ENCODE results near the gene P4HA3.

Gene P4HA3

DNA sequence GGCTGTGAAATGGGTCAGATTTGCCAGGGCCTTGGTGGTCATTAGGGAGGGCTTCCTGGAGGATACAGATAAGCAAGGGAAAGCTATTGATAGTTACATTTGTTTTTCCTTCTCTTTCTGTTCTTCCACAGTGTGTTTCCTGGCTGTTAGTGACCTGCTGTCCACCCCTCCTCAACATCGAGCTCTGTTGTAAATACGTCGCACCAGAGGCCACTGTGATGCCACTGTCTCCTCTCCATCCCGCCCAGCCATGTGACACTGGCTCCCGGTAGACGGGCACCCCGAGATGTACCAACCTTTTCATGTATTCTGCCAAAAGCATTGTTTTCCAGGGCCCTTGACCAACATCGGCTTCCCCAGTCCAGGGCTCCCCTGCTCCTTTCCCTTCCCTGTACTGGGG is 58.1 kb downstream of the P4HA3 start:
- Histone ChIP-seq H3K27me3 (ENCODE audit: control insufficient read depth, low read length) (no peaks in the 10 kb centered on the region), H3K4me1 (ENCODE audit: control insufficient read depth, low read length) (no peaks in the 10 kb centered on the region), H3F3A (ENCODE audit: control insufficient read depth, insufficient read depth) (0 out of 2 replicates have a peak, but pooled peaks cover 3% of the 10 kb centered on the region), H3K4me3 (ENCODE audit: low read length) (no peak overlapping the region), H3K9me2 (replicated peaks; ENCODE audit: control insufficient read depth, low read length) (no peaks in the 10 kb centered on the region), H3K36me3 (ENCODE audit: control insufficient read depth, low read length) (peaks cover 39% of the 10 kb centered on the region), H3K27ac (ENCODE audit: low read depth, low read length) (no peak overlapping the region), H3K9me3 (ENCODE audit: control insufficient read depth, insufficient read depth, low read length) (no peaks in the 10 kb centered on the region), H3K4me2 (ENCODE audit: low read length) (no peak overlapping the region), H3K79me2 (ENCODE audit: control insufficient read depth, low read length) (no peaks in the 10 kb centered on the region), H4K20me1 (ENCODE audit: control insufficient read depth, insufficient read depth, low read depth, low read length) (no peaks in the 10 kb centered on the region)
- TF ChIP-seq, protein P1, sequence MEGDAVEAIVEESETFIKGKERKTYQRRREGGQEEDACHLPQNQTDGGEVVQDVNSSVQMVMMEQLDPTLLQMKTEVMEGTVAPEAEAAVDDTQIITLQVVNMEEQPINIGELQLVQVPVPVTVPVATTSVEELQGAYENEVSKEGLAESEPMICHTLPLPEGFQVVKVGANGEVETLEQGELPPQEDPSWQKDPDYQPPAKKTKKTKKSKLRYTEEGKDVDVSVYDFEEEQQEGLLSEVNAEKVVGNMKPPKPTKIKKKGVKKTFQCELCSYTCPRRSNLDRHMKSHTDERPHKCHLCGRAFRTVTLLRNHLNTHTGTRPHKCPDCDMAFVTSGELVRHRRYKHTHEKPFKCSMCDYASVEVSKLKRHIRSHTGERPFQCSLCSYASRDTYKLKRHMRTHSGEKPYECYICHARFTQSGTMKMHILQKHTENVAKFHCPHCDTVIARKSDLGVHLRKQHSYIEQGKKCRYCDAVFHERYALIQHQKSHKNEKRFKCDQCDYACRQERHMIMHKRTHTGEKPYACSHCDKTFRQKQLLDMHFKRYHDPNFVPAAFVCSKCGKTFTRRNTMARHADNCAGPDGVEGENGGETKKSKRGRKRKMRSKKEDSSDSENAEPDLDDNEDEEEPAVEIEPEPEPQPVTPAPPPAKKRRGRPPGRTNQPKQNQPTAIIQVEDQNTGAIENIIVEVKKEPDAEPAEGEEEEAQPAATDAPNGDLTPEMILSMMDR (IDR thresholded peaks at IDR 0.05; ENCODE audit: low read depth, low read length, poor library complexity, severe bottlenecking) = no peak
- no peak for TF ChIP-seq EZH2phosphoT487 (IDR thresholded peaks at IDR 0.05; ENCODE audit: borderline replicate concordance, low read length)

DNA sequence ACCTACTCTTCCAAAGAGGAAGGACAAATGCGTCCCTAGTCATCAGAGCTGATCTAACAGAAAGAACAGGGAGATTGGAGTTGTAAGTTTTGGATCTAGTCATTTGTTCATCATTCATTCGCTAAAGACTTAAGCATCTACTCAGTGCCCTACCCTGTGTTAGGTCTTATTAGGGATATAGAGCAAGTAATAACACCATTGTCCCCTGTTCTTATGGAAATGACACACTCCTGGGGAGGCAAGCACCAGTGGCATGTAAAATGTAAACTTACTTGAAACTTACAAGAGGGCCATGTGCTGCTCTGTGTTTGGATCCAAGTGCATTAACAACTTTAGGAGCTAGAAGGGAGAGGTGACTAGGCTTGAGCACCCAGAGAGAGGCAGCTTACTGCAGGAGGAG is 61.9 kb downstream of the P4HA3 start:
- no peaks in the 10 kb centered on the region for H3K27me3 ChIP-seq (ENCODE audit: control insufficient read depth, low read length)
- H3K4me2 ChIP-seq (ENCODE audit: low read length) = no peak overlapping the region
- H4K20me1 ChIP-seq (ENCODE audit: control insufficient read depth, insufficient read depth, low read depth, low read length) = no peaks in the 10 kb centered on the region
- peaks cover 48% of the 10 kb centered on the region for H3K36me3 ChIP-seq (ENCODE audit: control insufficient read depth, low read length)
- H3F3A ChIP-seq (ENCODE audit: control insufficient read depth, insufficient read depth) = no peaks in the 10 kb centered on the region
- H3K79me2 ChIP-seq (ENCODE audit: control insufficient read depth, low read length) = no peaks in the 10 kb centered on the region
- no peak overlapping the region for H3K4me3 ChIP-seq (ENCODE audit: low read length)
- no peaks in the 10 kb centered on the region for H3K4me1 ChIP-seq (ENCODE audit: control insufficient read depth, low read length)
- H3K9me3 ChIP-seq (ENCODE audit: control insufficient read depth, insufficient read depth, low read length) = no peaks in the 10 kb centered on the region
- no peak for TF ChIP-seq EZH2phosphoT487 (IDR thresholded peaks at IDR 0.05; ENCODE audit: borderline replicate concordance, low read length)
- TF ChIP-seq, protein P1 (IDR thresholded peaks at IDR 0.05; ENCODE audit: low read depth, low read length, poor library complexity, severe bottlenecking) = no peak
- no peaks in the 10 kb centered on the region for H3K9me2 ChIP-seq (replicated peaks; ENCODE audit: control insufficient read depth, low read length)
- H3K27ac ChIP-seq (ENCODE audit: low read depth, low read length) = no peak overlapping the region

DNA sequence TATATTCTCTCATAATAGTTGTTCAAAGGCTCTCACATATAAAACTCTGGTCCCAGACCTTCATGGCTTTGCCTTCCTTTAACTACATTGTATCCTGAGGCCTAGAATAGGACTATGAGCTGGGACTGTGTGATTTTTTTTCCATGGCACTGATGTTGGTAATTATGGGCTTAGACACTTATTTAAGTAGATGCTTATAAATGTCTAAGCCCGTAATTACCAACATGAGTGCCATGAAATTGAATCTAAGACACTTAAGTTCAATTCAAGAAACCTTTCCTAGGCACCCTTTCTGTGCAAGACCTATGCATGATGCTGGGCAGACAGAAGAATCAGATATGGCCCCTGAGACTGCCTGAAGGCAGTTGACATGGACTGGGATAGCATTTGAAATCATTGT is 63.0 kb downstream of the P4HA3 start:
- Histone ChIP-seq H3K4me1 (ENCODE audit: control insufficient read depth, low read length) (no peaks in the 10 kb centered on the region), H4K20me1 (ENCODE audit: control insufficient read depth, insufficient read depth, low read depth, low read length) (no peaks in the 10 kb centered on the region), H3K9me2 (replicated peaks; ENCODE audit: control insufficient read depth, low read length) (no peaks in the 10 kb centered on the region), H3K4me2 (ENCODE audit: low read length) (no peak overlapping the region), H3F3A (ENCODE audit: control insufficient read depth, insufficient read depth) (no peaks in the 10 kb centered on the region), H3K4me3 (ENCODE audit: low read length) (no peak overlapping the region), H3K27me3 (ENCODE audit: control insufficient read depth, low read length) (no peaks in the 10 kb centered on the region), H3K36me3 (ENCODE audit: control insufficient read depth, low read length) (peaks cover 40% of the 10 kb centered on the region), H3K27ac (ENCODE audit: low read depth, low read length) (no peak overlapping the region), H3K9me3 (ENCODE audit: control insufficient read depth, insufficient read depth, low read length) (no peaks in the 10 kb centered on the region), H3K79me2 (ENCODE audit: control insufficient read depth, low read length) (no peaks in the 10 kb centered on the region)
- TF ChIP-seq, protein P1 (IDR thresholded peaks at IDR 0.05; ENCODE audit: low read depth, low read length, poor library complexity, severe bottlenecking) = no peak
- no peak for TF ChIP-seq EZH2phosphoT487 (IDR thresholded peaks at IDR 0.05; ENCODE audit: borderline replicate concordance, low read length)

DNA sequence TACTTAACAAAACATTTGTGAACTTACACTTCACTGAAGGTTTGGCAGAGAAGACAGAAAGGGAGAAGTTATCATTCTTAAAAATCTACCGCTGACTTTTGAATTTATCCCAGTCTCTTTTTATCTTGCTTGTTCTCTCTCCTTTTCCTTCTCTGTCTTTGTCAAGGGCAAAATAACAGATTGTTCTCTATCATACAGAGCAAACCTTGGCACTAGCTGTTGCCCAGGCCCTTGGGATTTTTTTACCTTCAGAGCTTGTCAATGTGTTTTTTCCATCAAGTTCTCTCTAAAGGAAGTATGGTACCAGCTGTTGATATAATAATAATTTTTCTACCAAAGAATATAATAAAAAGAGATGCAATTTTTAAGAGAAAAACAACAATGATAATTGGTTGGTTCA is 73.2 kb downstream of the P4HA3 start:
- H3K27ac ChIP-seq (ENCODE audit: low read depth, low read length) = no peak overlapping the region
- H3K4me2 ChIP-seq (ENCODE audit: low read length) = no peak overlapping the region
- H3K36me3 ChIP-seq (ENCODE audit: control insufficient read depth, low read length) = peaks cover 63% of the 10 kb centered on the region
- no peaks in the 10 kb centered on the region for H3K9me2 ChIP-seq (replicated peaks; ENCODE audit: control insufficient read depth, low read length)
- H3K4me1 ChIP-seq (ENCODE audit: control insufficient read depth, low read length) = no peaks in the 10 kb centered on the region
- no peaks in the 10 kb centered on the region for H3K79me2 ChIP-seq (ENCODE audit: control insufficient read depth, low read length)
- no peak for TF ChIP-seq EZH2phosphoT487 (IDR thresholded peaks at IDR 0.05; ENCODE audit: borderline replicate concordance, low read length)
- TF ChIP-seq, protein P1 (IDR thresholded peaks at IDR 0.05; ENCODE audit: low read depth, low read length, poor library complexity, severe bottlenecking) = no peak
- no peaks in the 10 kb centered on the region for H3K9me3 ChIP-seq (ENCODE audit: control insufficient read depth, insufficient read depth, low read length)
- H3F3A ChIP-seq (ENCODE audit: control insufficient read depth, insufficient read depth) = no peaks in the 10 kb centered on the region
- no peaks in the 10 kb centered on the region for H3K27me3 ChIP-seq (ENCODE audit: control insufficient read depth, low read length)
- no peaks in the 10 kb centered on the region for H4K20me1 ChIP-seq (ENCODE audit: control insufficient read depth, insufficient read depth, low read depth, low read length)
- H3K4me3 ChIP-seq (ENCODE audit: low read length) = no peak overlapping the region

Data from DOHH2 (cell line).